HS-5 (cell line): ENCODE measurements around the gene CACNG8.
"Not testable (repeated sequence)": the region's sequence is repeated elsewhere in the genome, so short reads cannot be mapped to it uniquely, and the experiment has no call there.

Experiments used
- DNase-seq: peaks from one replicate; pipeline ENCODE4 v3.0.0-alpha.2; 2012; ENCODE audit warnings: low read depth

Gene CACNG8

GRCh38 chr19:54035215-54036178 lies 72.8 kb downstream of the CACNG8 start:
- peak; percentile 89 for DNase-seq

- DNase-seq, result not testable (repeated sequence)
These were observed 73.8 kb downstream of the CACNG8 start for GRCh38 chr19:54036542-54036941.
